B cell (primary cell): ENCODE measurements around the gene PPARG. TPM values are rescaled to one million over a fixed set of nuclear protein-coding genes. Genes with fewer than 3 reads are reported as not detected.

Experiments used
- ATAC-seq: fragments of 200-7000 bp; cut with Tn5 transposase; one replicate; pipeline ENCODE4 v1.10.0; 2021; ENCODE audit warnings: low read depth, mild to moderate bottlenecking, moderate number of reproducible peaks, moderate library complexity
- CTCF ChIA-PET: fragments of 350-600 bp; sonication (Branson Sonifier 250); formaldehyde crosslinking; loops from one replicate; lab custom pipeline; 2021; ENCODE audit warnings: antibody characterized with exemption, inconsistent platforms; lab: Charles Lee
- POLR2A ChIA-PET: fragments of 350-600 bp; sonication (Branson Sonifier 250); formaldehyde crosslinking; loops from one replicate; lab custom pipeline; 2021; ENCODE audit warnings: antibody characterized with exemption; lab: Charles Lee
- DNase-seq: peaks from one replicate; pipeline ENCODE4 v3.0.0; 2013
- H2AFZ ChIP-seq: 2 replicates; pipeline ENCODE4 v1.6.1; 2012; ENCODE audit warnings: mild to moderate bottlenecking, low read depth, low read length; ENCODE audit not compliant: insufficient read depth, poor library complexity, severe bottlenecking
- H3K27ac ChIP-seq, 2 donors: 1 replicate in 1 of 2; 2 replicates in 1 of 2; pipeline ENCODE4 v1.5.1; 2012 to 2013; ENCODE audit warnings: low read length in 2 of 2, mild to moderate bottlenecking in 2 of 2, moderate library complexity in 1 of 2
- H3K27me3 ChIP-seq, 4 experiments: fragments of 200-600 bp in 1 of 4; sonication (generic) in 1 of 4; replicated peaks in 1 of 4; 1 replicate in 2 of 4; 2 replicates in 2 of 4; pipeline versions ENCODE4 v1.6.1 to v1.7.0; 2013 to 2016; ENCODE audit warnings: low read length in 3 of 4, mild to moderate bottlenecking in 2 of 4, mixed read lengths in 1 of 4, moderate library complexity in 1 of 4; ENCODE audit not compliant: insufficient read depth in 4 of 4, control insufficient read depth in 3 of 4; ENCODE audit errors: control extremely low read depth in 1 of 4
- H3K36me3 ChIP-seq, 2 experiments: replicated peaks in 1 of 2; 1 replicate in 1 of 2; 2 replicates in 1 of 2; pipeline versions ENCODE4 v1.6.1 to v1.7.1; 2013; ENCODE audit warnings: low read length in 1 of 2; ENCODE audit not compliant: insufficient read depth in 2 of 2, control insufficient read depth in 1 of 2; ENCODE audit errors: control extremely low read depth in 1 of 2, extremely low read depth in 1 of 2
- H3K4me1 ChIP-seq, 2 donors: fragments of 200-600 bp in 1 of 2; sonication (generic) in 1 of 2; 1 replicate in 1 of 2; 2 replicates in 1 of 2; pipeline versions ENCODE4 v1.5.1 to v1.6.1; 2013 to 2017; ENCODE audit warnings: low read length in 2 of 2; ENCODE audit not compliant: control insufficient read depth in 2 of 2, insufficient read depth in 2 of 2
- H3K4me2 ChIP-seq: replicated peaks from 2 replicates; pipeline ENCODE3; 2012; ENCODE audit warnings: mild to moderate bottlenecking, low read depth, low read length; ENCODE audit not compliant: poor library complexity, severe bottlenecking
- H3K4me3 ChIP-seq, 5 experiments: fragments of 200-600 bp in 1 of 5; sonication (generic) in 1 of 5; 1 replicate in 3 of 5; 2 replicates in 2 of 5; pipeline versions ENCODE4 v1.5.1 to v1.7.0; 2011 to 2016; ENCODE audit warnings: low read length in 4 of 5, mild to moderate bottlenecking in 4 of 5, low read depth in 2 of 5, control low read depth in 1 of 5, moderate library complexity in 1 of 5; ENCODE audit not compliant: insufficient read depth in 1 of 5; ENCODE audit errors: control extremely low read depth in 1 of 5, extremely low read depth in 1 of 5
- H3K79me2 ChIP-seq: fragments of 200-600 bp; sonication (generic); one replicate; pipeline ENCODE4 v1.6.0; 2016; ENCODE audit warnings: low read length; ENCODE audit not compliant: control insufficient read depth, insufficient read depth
- H3K9ac ChIP-seq: fragments of 200-600 bp; sonication (generic); 2 replicates; pipeline ENCODE4 v1.6.1; 2017; ENCODE audit warnings: mild to moderate bottlenecking, low read length, moderate library complexity
- H3K9me3 ChIP-seq, 3 donors: one replicate each; pipeline versions ENCODE4 v1.6.1 to v1.7.1; 2013; ENCODE audit warnings: low read length in 2 of 3; ENCODE audit not compliant: control insufficient read depth in 2 of 3, insufficient read depth in 1 of 3; ENCODE audit errors: control extremely low read depth in 1 of 3
- H4K20me1 ChIP-seq: 2 replicates; pipeline ENCODE4 v1.6.0; 2012; ENCODE audit warnings: mild to moderate bottlenecking, low read length; ENCODE audit not compliant: insufficient read depth, control insufficient read depth, poor library complexity, severe bottlenecking
- H3K27ac Mint-ChIP-seq: one replicate; pipeline ENCODE4 v1.8.0; 2021; ENCODE audit warnings: mixed read lengths
- H3K27me3 Mint-ChIP-seq: one replicate; pipeline ENCODE4 v1.8.0; 2021; ENCODE audit warnings: mixed read lengths
- H3K4me1 Mint-ChIP-seq: one replicate; pipeline ENCODE4 v1.8.0; 2021; ENCODE audit warnings: mixed read lengths
- H3K4me3 Mint-ChIP-seq: one replicate; pipeline ENCODE4 v1.8.0; 2021; ENCODE audit warnings: mixed read lengths
- H3K9me3 Mint-ChIP-seq: one replicate; pipeline ENCODE4 v1.8.0; 2022; ENCODE audit warnings: mixed read lengths; ENCODE audit not compliant: insufficient read depth
- CTCF ChIP-seq: fragments of 200-600 bp; IDR thresholded peaks from one replicate; pipeline ENCODE4 v1.8.0; 2022; ENCODE audit warnings: antibody characterized with exemption, mild to moderate bottlenecking
- EZH2 ChIP-seq: IDR thresholded peaks from 2 replicates; pipeline ENCODE4 v1.6.1; 2012; ENCODE audit warnings: borderline replicate concordance, low read depth, mild to moderate bottlenecking, moderate library complexity, low read length; ENCODE audit not compliant: insufficient read depth, poor library complexity, severe bottlenecking
- WGBS: methylation state at CpG from one replicate; pipeline ENCODE4 v1.1.5; 2013; ENCODE audit warnings: missing lambda C conversion rate; ENCODE audit not compliant: insufficient coverage; 5-methylcytosine and 5-hydroxymethylcytosine counted together
- intact Hi-C: fragments of 100-400 bp; cut with micrococcal nuclease; formaldehyde crosslinking; loops from one replicate; pipeline ENCODE4 v1.10.0; 2022
- polyA plus RNA-seq: library from polyadenylated mRNA; depleted of rRNA; stranded (reverse); fragments of >200 nt; gene quantifications from 2 replicates; pipeline ENCODE4 v1.2.3, GENCODE V29; 2012
- total RNA-seq, 2 donors: library from RNA; stranded (reverse); fragments of 120-200 nt in 1 of 2; gene quantifications; 1 replicate in 1 of 2; 2 replicates in 1 of 2; pipeline versions ENCODE4 v1.2.3 to v1.2.4, GENCODE V29; 2013 to 2022

The PPARG gene
- total and polyA plus RNA-seq, 2 donors (not counting 1 experiment from before 2014, with no cell fraction given): 0.12 to 0.44 TPM

GRCh38 chr3:12247411-12247810, 41.5 kb upstream of the PPARG start:
- Mint-ChIP-seq H3K27me3 (peaks cover 27% of the 10 kb centered on the region), H3K4me3 (no peak overlapping the region), H3K4me1 (no peaks in the 10 kb centered on the region), H3K9me3 (peaks cover 6% of the 10 kb centered on the region), H3K27ac (no peak overlapping the region)
- Histone ChIP-seq H3K36me3 (no peaks in the 10 kb centered on the region), H3K4me1 (no peaks in the 10 kb centered on the region), H3K27me3 (peaks cover 0 to 12% (median 3%) of the 10 kb centered on the region in 4 experiments), H3K4me2 (no peak overlapping the region), H2AFZ (no peak overlapping the region), H3K79me2 (no peaks in the 10 kb centered on the region), H4K20me1 (no peaks in the 10 kb centered on the region), H3K9ac (no peak overlapping the region), H3K4me3 (no peak overlapping the region), H3K27ac (no peak overlapping the region), H3K9me3 (peaks cover 0 to 7% (median 0%) of the 10 kb centered on the region in 3 donors)
- CTCF ChIA-PET: no interaction called here
- DNase-seq (no peak), ATAC-seq (no peak)
- no CpG with 5 or more reads among the region's 4 CpGs for WGBS
- intact Hi-C loops: no loop called here
- POLR2A ChIA-PET: no interaction called here
- TF ChIP-seq EZH2 (no peak), CTCF (no peak)

- Mint-ChIP-seq H3K9me3 (peaks cover 6% of the 10 kb centered on the region), H3K4me3 (no peak overlapping the region), H3K27me3 (peaks cover 27% of the 10 kb centered on the region), H3K4me1 (no peaks in the 10 kb centered on the region), H3K27ac (no peak overlapping the region)
- Histone ChIP-seq H4K20me1 (no peaks in the 10 kb centered on the region), H3K4me2 (no peak overlapping the region), H3K27me3 (peaks cover 0 to 8% (median 3%) of the 10 kb centered on the region in 4 experiments), H3K9ac (no peak overlapping the region), H3K27ac (no peak overlapping the region), H3K4me1 (no peaks in the 10 kb centered on the region), H3K36me3 (no peaks in the 10 kb centered on the region), H3K9me3 (peaks cover 0 to 7% (median 0%) of the 10 kb centered on the region in 3 donors), H2AFZ (no peak overlapping the region), H3K4me3 (no peak overlapping the region), H3K79me2 (no peaks in the 10 kb centered on the region)
- no peak for TF ChIP-seq EZH2
- no peak for TF ChIP-seq CTCF
- CTCF ChIA-PET: no interaction called here
- no peak for DNase-seq
- no CpG with 5 or more reads among the region's 2 CpGs for WGBS
- no peak for ATAC-seq
- POLR2A ChIA-PET: no interaction called here
- intact Hi-C loops: no loop called here
These were observed 39.4 kb upstream of the PPARG start for GRCh38 chr3:12249519-12249918.
